ENCODE measurements around the gene EGFR.

DNA sequence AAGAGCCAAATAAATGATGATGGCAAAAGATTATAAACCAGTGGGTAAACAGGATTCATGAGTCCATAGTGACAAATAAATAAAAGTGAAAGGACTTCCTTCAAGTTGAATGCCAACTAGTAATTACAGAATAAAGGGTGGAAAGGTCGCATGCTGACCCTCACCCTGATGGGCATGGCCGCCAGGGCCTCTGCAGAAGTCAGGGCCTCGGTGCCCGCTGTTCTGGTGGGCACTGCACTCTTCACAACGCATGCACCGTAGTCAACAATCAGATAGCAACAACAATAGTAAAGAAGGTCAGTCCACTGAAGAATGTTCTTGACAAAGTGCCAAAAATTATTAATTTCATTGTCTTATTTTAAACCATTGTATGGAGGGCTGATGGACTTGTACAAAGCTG is 223.1 kb downstream of the EGFR start:
- TF ChIP-seq, protein P1, sequence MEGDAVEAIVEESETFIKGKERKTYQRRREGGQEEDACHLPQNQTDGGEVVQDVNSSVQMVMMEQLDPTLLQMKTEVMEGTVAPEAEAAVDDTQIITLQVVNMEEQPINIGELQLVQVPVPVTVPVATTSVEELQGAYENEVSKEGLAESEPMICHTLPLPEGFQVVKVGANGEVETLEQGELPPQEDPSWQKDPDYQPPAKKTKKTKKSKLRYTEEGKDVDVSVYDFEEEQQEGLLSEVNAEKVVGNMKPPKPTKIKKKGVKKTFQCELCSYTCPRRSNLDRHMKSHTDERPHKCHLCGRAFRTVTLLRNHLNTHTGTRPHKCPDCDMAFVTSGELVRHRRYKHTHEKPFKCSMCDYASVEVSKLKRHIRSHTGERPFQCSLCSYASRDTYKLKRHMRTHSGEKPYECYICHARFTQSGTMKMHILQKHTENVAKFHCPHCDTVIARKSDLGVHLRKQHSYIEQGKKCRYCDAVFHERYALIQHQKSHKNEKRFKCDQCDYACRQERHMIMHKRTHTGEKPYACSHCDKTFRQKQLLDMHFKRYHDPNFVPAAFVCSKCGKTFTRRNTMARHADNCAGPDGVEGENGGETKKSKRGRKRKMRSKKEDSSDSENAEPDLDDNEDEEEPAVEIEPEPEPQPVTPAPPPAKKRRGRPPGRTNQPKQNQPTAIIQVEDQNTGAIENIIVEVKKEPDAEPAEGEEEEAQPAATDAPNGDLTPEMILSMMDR (conservative IDR thresholded peaks at IDR 0.05 in 1 of 2, IDR thresholded peaks at IDR 0.05 in 1 of 2; ENCODE audit: low read depth in 1 of 2, low read length in 2 of 2), result no peak
- TF ChIP-seq EZH2 (IDR thresholded peaks at IDR 0.05; ENCODE audit: low read length, missing control alignments), result no peak

Measured in fibroblast of lung (primary cell).